Measurements from ENCODE around the gene CACNA1A.

The CACNA1A gene

DNA sequence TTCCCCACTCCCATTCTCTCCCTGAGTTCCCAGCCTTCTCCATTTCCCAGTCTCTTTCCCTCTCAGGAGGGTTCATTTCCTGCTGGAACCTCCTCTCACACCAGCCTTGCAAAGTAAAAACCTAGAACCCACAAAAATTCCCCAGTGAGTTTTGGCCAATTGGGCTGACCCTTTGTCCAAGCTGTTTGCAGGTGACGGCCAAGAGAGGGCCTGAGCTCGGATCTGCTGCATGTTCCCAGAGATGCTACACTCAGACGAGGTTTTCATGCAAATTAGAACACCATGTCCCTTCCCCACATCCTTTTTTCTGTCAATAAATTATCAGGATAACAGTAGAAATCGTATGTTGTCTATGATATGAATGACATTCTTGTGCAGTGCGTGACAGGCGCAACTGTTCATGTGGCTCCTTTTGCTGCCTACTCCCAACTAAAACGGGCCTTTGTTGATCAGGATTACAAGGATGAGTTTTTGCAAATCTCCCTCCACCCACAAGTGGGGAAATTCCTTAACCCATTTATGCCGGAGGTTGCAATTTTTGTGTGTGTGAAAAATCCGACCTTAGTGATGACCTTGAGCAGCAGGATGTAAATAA, 149.5 kb downstream of the CACNA1A start:
- DNase-seq = no peak

DNA sequence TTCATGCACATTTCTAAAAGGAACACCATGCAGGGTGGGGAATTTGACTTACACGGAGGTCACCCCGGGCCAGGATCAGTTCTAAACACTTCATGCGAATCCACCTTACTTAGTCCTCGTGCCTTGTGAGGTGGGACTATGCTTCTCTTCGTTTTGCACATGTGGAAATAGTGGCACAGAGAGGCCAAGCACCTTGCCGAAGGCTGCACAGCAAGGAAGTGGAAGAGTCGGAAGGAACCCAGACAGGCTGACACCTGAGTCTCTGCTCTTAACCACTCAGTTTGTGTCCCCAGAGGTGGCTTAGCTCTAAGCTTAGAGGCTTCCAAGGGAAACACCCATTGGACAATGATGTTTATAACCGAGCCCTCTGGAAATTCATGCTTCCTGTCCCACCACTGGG, 150.1 kb downstream of the CACNA1A start:
- no peak for DNase-seq

DNA sequence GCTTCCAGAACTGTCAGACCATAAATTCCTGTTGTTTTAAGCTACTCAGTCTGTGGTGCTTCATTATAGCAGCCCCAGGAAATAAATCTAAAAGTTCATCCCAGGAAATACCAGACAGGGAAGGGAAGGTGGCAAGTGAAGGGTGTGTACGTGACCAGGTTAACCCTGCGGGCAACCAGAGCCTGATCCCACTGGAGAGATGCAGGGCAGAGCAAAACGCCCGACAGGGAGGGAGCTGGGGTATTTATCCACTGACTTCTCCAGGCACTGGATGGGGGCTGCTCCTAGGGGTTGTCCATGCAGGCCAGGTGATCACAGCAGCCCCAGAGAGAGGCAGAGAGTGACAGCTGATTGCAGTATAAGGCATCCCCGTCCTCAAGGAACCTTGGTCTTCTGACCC, 150.9 kb downstream of the CACNA1A start:
- DNase-seq = no peak

DNA sequence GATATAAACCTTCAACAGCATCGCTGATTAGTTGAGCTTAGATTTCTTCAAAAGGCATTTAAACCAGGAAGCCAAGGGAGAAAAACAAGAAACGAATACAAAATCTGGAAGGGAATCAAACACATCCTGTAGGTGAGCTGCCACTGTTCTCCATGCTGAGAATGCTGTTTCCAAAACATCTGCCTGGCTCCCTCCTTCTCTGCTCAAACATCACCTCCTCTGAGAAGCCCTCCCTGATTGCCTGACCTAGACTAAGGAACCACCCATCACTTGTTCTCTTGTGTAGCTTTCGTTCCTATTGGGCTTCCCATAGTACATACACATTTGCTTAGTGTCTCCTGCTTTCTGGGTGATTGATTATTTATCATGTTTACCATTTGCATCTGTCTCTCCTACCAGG, 152.7 kb downstream of the CACNA1A start:
- no peak for DNase-seq

DNA sequence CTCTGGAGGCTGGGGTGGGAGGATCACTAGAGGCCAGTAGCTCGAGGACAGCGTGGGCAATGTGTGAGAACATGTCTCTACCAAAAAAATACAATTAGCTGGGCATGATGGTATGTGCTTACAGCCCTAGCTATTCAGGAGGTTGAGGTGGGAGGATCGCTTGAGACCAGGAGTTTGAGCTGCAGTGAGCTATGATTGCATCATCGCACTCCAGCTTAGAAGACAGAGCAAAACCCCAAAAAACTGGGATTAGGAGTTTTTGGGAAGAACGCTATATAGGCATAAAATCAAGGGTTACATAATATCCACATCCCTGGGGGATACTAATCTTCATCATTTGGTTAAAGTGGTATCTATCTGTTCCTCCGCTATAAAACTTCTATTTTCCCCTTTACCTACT, 155.5 kb downstream of the CACNA1A start:
- no peak for DNase-seq

DNA sequence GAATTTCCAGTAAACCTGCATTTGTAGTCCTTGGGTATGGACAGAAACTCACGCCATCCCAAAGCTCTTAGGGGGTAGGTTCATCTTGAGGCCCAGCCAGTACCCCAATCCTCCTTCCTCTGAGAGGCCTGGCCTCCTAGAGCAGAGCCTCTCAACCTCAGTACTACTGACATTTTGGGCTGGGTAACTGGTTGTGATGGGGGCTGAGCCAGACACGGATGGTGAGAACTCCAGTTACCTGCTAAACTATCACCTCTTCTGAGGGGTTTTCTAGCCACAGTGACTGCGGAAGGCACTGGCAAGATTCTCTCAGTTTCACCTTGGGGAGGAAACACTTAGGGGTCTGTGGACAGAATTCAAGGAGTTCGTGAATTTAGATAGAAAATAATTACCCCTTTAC, 156.2 kb downstream of the CACNA1A start:
- no peak for DNase-seq

DNA sequence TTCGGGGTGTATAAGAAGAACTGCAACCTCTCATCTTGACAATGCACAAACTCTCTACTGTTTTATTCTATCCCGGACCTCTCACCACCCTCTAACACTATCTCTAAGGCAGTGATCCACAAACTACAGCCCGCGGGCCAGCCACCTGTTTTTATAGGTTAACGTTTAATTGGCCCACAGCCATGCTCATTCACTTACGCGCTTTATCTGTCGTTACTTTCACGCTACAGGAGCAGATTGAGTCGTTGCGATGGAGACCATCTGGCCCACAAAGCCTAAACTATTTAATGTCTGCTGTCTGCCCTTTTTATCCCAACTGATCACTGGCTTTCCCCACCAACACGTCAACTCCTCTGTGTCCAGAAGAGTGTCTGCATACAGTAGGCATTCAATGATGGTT, 158.9 kb downstream of the CACNA1A start:
- no peak for DNase-seq

DNA sequence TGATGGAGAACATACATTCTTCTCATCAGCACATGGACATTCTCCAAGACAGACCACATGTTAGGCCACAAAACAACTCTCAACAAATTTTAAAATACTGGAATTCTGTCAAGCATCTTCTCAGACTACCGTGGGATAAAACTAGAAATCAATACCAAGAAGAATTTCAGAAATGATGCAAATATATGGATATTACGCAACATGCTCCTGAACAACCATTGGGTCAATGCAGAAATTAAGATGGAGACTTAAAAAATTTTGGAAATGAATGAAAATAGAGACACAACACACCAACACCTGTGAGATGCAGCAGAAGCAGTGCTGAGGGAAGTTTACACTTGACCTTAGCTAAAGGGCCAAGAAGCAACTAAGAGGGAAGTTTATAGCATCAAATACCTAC, 162.8 kb downstream of the CACNA1A start:
- DNase-seq = no peak

DNA sequence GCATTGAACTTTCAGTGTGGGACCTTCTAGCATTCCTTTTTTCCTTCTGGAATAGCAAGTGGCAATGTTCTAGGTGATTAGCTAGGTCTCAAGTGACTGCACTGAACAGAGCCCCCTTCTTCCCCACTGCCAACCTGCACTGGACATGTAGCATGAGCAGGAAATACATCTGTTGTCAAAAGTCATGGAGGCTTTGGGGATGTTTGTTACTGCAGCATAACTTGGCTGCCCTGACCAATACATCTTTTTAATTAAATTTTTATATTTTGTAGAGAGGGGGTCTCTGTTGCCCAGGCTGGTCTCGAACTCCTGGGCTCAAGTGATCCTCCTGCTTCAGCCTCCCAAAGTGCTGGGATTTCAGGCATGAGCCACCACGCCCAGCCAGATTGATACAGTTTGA, 163.6 kb downstream of the CACNA1A start:
- DNase-seq = no peak

DNA sequence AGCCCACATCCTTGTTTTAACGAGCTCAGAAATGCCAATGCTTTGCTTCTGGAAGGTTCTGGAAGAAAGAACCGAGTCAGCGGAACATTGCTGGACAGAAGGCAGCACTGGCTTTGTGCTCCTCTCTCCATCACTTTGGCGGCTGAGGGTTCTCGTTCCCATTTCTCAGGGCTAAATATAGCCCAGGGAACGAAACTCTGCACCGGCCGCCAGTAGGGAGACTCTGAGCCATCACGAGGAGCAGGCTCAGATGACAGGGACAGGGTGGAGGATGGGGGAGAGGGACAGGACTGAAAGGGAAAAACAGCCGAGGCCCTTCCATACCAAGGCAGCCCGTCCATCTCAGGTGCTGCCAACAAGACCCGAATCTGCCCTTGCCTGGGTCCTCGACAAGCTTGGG, 166.4 kb downstream of the CACNA1A start:
- no peak for DNase-seq

DNA sequence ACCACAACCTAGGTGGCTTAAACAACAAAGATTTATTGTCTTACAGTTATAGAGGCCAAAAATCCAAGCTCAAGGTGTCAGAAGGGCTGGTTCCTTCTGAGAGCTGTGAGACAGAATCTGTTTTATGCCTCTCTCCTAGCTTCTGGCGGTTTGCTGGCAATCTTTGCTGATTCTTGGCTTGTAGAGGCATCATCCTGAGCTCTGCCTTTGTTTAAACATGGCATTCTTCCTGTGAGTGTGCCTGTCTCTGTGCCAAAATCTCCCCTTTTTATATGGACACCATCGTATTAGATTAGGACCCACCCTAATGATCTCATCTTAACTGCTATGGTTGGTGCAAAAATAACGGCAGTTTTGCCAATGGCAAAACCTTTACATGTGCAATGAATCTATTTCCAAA, 169.1 kb downstream of the CACNA1A start:
- no peak for DNase-seq

DNA sequence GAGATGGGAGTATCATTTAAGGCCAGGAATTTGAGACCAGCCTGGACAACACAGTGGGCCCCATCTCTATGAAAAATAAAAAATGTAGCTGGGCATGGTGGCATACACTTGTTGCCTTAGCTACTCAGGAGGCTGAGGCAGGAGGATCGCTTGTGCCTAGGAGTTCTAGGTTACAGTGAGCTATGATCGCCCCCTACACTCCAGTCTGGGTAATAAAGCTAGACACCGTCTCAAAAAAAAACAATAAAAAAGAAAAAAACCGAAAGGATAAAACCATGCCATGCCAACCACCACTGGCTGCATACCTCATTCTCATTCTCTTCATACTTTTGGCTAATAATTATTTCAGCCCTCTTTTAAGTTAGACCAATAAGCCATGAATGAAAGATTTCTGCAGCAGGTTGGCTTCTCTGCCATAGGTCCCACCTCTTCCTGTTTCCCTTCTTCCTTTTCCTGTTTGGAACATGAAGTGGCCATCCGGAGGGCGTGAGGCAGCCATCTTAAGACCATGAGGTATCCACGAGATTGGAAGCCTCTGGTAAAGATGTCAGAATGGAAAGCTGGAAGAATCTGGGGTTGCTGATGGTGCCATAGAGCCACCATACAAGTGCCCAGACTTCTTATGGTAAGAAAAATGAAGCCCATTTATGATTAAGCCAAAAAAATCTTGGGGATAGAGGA, 171.3 kb downstream of the CACNA1A start:
- no peak for DNase-seq

DNA sequence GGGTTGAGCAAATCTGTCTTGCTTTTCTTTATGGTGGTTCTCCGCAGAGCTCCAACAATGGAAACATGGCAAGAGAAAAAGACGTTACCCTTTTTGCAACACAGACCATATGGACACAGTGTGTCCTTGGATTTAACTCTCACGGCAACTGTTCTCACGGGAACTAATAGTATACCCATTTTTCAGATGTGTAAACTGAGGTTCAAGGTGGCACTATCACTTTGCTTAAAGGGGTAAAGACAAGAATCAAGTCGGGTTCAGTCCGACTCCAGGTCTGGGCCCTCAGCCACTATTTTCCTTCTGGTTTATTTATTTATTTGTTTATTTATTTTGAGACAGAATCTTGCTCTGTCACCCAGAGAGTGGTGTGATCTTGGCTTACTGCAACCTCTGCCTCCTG, 176.0 kb downstream of the CACNA1A start:
- no peak for DNase-seq

DNA sequence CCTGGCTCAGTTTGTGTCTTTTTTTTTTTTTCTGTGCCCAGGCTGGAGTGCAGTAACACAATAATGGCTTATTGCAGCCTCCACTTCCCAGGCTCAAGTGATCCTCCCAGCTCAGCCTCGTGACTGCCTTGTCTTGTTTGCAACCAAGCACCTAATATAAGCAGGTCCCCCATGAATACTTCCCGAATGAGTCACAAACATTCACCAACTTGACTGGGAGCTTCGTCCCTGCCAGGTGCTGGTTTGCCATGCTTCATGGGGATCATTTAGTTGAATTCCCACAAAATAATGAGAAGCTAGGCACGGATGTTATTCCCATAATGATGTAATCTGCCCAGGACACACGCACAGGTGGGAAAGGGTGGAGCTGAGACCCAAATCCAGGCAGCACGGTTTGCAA, 176.5 kb downstream of the CACNA1A start:
- DNase-seq = no peak

DNA sequence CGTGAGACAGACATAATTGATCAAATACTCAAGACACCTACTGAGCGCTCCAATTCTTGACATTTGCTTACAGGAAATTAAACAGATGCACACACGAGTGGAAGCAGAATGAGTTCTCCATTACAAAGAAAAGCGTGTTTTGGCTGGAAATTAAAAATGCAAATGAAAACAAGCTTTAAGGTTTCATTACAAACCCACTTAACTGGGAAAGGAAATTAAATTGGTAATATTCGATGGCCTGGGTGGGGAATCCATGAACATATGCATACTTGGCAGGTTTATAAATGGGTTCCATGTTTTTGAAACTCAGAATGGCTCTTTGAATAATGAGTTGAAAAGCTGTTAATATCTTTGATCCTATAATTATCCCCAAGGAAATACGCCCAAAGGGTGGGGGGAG, 178.0 kb downstream of the CACNA1A start:
- no peak for DNase-seq

DNA sequence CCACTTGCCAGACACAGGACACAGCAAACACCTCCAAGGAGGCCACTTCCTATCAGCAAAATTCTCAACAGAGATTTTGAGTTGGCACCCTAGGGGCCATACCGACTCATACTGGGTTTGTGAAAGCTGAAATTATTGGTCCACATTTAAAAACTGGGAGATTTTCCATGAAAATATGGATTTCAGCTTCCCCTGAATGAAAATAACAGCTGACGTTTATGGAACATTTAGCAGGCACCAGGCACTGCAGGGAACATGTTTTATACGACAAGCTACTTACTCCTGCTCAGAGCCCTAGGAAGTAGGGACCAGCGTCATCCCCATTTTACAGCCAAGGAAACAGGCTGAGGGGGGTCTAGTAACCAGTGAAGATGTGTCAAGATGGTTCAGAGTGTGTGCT, 186.8 kb downstream of the CACNA1A start:
- no peak for DNase-seq

DNA sequence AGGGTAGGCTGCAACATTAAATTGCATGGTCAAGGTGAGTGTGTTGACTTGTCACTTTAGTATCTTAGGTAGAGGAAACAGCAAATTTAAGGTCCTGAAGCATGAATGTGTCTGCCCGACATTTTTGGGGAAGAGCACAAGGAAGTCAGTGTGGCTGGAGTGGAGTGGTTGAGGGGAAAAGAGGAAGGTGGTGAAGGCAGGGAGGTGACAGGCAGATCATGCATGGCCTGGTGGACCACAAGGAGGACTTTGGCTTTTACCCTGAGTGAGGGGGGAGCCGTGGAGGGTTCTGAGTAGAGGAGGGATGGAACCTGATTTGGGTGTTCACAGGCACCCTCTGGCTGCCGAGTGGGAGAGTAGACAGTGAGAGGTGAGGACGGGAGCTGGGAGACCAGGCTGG, 188.1 kb downstream of the CACNA1A start:
- no peak for DNase-seq

DNA sequence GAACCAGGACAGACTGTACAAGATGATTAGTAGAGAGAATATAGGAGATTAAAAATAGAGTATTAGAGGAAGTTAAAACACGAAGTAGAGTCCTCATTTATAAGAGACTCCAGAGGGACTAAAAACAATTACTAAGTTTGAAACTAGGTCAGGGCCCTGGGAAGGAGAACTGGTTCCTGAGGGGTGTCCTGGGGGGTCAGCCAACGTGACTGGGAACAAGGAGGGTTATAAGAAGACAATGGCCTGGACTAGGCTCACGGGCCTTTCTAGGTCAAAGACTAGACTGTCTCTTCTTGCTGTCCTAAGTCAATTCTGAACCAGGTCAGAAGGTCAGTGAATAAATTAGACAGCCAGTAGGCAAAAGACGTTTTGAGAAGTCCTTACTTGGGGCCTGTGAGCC, 190.8 kb downstream of the CACNA1A start:
- DNase-seq = no peak

DNA sequence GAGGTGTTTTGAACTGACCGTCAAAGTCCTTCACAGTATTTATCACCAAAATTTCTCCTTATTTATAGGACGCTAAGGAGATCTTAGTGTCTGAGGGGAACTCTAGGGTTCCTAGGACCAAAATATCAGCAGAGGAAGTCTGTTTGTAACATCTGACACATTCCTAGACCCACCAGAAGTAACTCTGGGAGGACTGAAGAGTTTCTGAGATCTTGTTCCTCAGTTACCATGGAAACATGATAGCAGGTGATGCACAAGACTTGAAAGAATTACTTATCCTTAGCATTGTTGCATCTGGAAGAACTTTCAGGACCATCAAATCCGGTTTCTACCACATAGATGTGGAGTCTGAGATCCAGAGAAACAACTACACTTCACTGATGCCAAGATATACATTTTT, 191.5 kb downstream of the CACNA1A start:
- DNase-seq = no peak

DNA sequence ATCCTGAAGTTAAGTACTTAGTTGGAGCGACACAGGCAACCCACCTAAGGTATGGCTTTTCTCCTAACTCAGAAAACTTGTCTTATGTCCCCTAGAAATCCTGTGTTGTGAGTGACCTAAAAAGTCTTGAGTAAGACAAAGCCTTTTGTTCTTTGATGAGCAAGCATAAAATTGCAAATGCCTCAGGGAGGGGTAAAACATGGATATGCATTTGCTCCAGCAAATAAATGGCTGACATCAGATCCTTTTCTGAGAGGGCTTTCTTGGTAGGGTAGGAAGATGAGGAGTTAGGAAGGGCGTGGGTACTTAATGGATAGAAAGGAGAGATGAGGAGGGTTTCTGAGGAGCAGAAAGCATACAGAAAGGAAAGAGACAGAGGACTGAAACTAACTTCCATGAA, 192.4 kb downstream of the CACNA1A start:
- no peak for DNase-seq

DNA sequence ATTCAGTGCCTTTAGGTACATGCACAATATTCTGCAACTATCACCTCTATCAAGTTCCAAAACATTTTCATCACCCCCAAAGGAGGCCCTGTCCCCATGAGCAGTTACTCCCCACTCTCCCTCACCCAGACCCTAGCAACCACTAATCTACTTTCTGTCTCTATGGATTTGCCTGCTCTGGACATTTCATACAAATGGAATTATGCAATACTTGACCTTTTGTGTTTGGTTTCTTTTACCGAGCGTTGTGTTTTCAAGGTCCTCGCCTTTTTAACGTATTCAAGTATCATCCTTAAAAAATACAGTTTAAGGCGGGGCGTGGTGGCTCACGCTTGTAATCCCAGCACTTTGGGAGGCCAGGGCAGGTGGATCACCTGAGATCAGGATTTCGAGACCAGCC, 196.4 kb downstream of the CACNA1A start:
- no peak for DNase-seq

DNA sequence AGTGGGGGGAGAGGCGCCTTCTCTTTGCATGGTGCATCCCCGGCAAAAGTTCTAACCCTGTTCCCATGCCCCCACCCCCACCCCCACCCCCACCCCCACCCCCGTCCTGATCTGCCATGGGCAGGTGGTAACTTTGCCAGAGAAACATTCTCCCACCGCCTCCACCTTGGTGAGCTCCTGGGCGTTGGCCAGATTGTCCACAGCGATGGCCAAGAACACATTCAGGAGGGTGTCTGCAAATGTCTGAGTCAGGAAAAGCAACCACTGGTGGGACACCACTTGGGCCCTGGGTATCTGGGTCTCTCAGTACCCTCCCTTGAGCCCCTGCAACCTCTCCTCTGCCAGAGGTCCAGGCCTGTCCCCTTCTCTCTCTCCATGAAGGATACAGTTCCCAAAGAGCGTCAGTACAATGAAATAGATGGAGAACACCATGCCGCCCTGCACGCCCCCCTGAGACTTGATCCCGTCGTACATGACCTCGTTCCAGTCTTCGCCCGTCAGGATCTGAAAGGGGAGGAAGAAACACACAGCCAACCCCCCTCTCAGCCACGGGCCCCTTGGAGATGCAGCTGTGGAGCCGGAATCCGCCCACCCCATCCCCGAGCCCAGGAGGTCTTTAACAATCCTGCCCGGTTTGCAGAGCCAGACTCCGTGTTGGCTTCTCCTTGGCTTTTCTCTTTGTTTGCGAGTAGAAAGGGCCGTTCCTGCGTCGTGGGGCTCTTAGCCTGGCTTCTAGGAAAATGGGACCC, 202.7 kb downstream of the CACNA1A start:
- no peak for DNase-seq

DNA sequence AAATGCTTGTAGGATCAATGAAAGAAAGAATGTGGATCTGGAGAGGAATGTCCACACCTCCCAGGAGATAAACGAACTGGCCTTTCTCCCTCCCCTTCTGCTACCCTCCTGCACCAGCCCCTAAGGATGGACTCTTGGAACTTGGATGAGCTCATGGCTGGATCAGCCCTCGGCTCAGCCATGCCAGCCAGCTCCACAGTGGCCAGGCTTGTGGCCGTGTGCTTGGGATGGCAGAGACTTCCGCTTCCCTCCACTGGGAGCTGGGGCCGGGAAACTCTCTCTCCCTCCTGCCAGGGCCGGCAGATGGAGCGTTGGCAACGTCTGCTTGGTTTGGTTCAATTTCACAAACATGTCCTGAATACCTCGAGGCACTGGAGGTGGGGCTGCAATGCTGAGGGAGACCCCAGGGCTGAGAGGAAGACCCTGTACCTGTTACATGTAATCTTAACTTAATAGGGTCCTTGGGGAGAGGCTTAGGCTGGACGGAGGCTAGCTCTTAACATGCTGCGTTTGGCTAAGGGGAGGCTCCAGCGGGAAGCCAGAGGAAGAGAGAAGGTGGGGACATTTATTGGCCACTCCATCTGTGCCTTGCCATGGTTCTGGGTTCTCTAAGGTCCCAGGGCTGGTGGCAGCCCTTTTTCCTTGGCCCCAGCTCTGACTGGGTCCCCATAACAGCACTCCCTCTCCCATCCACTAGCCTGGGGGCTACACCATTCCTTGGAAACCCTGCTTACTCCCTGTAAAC, 203.6 kb downstream of the CACNA1A start:
- DNase-seq = no peak
